ENCODE data around the gene RNF34.

GRCh38 chr12:121356657-121357056 lies 43.3 kb upstream of the RNF34 start:
- no peak for TF ChIP-seq CTCF (IDR thresholded peaks at IDR 0.05)
- no peak for TF ChIP-seq POLR2A (IDR thresholded peaks at IDR 0.05)
